RCC 7860 (cell line): ENCODE measurements around the gene AGER.
"Not testable (repeated sequence)": the region's sequence is repeated elsewhere in the genome, so short reads cannot be mapped to it uniquely, and the experiment has no call there.

Experiments
- DNase-seq: peaks from one replicate; pipeline ENCODE4 v3.0.0-alpha.2; 2015; ENCODE audit warnings: low spot score
- FAIRE-seq: peaks from 2 replicates; lab custom pipeline; 2012; peaks lifted over from hg19 to GRCh38; lab: Jason Lieb, UNC

The AGER gene

DNA sequence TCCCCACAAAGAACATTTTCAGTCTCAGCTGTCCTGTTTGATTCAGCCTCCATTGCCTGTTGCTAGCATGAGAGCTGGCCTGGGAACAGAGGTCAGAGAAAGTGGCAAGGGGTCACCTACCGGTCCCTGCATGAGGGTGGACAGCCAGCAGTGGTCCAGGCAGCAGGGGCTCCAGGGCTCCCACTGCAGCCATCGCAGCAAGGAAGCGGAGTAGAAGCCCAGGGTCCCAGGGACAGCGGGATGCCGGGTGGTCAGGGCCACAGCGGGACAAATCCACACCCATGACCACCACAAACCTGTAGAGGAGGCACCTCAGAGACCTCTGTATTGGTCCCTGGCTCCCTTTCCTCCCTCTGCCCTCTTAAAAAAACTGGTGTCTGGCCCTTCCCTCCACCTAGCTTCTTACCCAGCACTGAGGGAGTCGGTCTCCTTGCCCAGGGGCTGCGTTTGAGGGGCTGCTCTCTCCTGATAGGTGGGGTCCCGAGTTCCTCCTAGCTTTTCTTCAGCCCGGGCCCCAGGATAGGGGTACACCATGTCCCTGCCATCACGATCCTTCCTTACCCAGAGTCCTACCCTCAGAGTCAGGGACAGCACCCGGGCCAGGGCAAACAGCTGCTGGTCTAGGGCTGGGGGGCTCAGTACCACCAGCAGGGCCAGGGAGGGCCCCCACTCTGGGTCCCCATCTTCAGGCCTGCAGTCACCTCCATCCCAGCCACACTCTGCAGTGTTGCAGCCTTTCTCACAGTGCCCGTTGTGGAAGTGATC lies 16.8 kb upstream of the AGER start:
- DNase-seq, result no peak
- no peak for FAIRE-seq

DNA sequence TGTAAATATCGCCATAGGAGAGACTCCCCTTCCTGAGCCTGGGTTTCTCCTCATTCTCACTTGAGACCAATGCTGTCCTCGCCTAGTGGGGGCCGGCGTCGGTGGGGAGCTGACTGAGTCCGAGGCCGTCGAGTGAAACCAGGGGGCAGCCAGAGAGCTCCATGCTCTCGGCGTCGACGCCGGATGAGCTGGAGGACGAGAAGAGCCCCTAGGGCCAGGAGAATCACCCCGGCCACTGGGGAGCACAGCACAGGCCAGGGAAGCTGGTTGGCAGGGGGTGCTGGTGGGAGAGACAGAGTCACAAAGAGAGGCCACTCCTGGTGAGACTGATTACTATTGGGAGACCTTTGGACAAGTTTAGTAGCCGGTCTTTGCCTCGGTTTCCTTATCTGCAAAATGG lies 14.8 kb upstream of the AGER start:
- DNase-seq (no peak), FAIRE-seq (no peak)

DNA sequence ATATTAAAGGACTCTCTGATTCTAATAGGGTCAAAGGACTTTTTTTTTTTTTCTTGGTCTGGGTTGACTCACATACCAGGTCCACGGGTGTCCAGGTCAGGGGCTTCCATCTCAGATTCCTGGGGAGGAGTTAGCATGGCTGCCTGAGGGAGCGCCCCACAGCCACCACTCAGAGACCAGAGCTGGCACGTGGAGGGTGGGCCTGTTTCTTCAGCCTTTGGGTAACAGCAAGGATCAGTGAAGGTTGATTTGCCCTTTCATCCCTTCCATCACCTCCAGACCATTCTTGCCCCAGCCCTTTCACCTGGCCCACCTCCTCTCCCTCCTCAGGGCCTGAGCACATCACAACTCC lies 14.3 kb upstream of the AGER start:
- no peak for DNase-seq
- FAIRE-seq, result no peak

DNA sequence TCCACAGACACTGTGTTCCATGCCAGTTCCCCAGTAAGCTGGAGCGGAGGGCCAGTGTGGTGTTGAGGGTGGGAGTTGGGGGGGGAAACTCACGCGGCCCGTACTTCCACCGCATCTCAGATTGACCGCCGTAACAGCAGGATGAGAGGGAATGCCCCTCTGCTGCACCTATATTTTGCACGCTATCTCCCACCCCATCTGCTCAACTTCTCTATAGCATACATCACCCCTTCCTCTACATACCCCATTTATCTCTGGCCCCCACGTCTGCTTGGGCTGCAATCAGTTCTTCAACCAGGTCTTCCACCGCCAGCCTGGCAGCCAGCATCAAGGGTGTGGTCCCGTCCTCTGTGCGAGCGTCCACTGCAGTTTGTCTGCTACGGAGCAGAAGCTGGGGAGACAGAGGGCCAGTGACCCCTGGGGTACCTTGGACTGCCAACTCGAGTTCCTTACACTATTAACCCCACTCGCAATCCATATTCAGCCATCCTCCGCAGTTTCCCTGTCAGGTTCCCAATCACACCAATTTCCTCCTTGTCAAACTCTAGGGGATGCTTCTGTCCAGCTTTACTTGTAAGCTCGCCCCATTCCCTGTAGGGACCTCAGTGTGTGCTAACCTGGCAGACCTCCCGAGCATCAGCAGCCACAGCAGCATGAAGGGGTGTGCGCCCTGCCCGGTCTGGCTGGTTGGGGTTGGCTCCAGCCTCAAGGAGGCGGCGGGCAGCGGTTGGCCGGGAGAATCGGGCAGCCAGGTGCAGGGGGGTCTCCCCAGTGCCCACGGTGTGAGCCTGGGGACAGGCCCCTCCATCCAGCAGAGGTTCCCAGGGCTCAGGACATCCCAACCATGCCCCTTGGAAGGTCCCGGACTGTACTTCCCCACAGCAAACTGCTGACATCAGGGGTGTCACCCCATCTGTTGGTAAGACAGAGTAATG lies 12.9 kb upstream of the AGER start:
- DNase-seq (no peak), FAIRE-seq (no peak)

DNA sequence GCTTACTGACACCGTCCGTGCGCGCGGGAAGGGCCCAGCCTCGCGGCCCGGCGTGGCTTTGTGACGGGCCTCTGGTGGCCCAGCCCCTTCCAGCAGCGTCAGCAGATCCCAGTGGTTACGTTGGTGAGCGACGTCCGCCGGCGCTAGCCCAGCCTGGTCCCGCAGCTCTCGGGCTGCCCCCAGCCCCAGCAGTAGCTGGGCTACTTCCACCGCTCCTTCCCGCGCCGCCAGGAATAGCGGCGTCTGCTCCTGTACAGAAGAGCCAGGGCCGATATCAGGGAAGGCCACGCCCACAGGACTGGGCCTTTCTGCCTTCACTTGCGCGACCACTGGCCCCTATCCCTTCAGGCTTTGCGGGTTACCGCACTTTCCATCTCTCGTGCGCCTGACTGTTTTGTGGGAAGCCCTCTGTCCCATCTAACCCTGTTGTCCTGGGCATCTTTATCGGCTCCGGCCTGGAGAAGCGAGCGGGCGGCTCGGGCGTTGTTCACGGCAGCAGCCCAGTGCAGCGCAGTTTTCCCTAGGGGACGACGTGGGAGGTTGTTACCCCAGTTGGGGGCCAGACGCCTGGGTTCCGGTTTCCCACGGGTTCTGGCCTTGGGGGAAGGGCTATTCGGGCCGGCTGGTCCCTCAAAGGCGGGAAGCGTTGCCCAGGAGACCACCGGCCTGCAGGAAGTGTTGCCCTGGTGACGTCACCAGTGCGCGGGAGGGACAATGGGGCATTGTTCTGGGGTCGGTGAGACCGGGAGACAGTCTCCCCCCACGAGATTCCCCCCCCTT lies 12.0 kb upstream of the AGER start:
- no peak for FAIRE-seq
- DNase-seq, result peak; percentile 52

DNA sequence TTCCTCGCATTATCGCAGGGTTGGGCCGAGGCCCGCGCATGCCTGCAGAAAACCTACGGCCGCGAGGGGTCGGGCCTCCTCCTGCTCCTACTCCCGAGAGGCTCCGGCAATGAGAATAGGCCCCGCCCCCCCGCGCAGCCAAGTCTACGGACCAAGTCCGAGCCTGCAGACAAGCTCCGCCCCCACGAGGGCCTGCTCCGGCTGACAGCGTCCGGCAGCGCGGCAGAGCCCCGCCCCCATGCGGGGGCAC lies 11.5 kb upstream of the AGER start:
- FAIRE-seq, result peak; percentile 80
- DNase-seq, result peak; percentile 97

DNA sequence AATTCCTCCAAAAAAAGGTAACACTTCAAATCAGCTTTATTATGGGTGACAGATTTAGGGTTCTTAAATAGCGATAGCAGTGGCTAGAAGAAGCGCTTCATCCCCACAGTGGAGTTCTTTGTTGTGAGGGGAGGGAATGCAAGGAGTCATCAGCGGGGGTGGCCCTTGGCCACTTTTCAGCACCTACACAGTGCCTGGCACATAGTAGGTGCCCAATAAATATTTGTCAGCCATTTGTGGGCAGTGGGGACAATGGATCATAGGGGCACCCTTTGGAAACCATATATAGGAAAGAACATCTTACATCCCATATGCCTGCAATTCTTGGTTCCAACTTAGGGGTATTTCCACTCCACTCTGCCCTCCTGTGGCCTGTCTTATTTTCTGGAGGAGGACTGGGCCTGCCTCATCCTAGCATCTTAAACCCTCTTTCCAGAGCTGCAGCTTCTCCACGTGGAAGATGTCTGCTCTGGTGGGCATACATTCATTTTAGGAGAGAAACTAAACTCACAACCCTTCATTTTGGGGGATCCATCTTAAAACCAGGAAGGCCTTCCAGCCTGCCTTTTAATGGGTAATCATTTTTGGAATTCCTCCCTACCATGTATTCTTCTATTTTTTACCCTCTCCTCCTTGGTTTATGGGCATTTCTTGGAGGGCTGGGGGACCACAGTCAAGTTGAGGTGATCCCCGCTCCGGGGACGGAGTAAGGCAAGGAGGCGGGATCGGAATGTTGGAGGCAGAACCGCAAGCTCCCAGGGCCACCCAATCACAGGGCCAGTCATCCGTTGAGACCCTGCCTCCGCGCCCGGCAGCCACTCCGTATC lies 11.0 kb upstream of the AGER start:
- FAIRE-seq (no peak), DNase-seq (peak; percentile 41)

DNA sequence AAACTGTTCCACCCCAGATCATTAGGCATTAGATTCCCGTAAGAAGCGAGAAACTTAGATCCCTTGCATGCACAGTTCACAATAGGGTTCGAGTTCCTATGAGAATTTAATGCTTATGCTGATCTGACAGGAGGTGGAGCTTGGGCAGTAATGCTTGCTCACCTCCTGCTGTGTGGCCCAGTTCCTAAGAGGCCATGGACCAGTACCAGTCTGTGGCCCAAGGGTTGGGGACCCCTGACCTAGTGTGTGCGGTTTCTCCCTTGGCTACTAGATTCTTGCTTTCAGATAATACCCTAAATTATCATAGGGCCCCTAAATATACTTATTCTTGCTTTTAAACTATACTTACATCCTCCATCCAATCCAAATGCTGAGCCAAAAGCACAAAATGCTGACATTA lies 10.3 kb upstream of the AGER start:
- FAIRE-seq, result no peak

DNA sequence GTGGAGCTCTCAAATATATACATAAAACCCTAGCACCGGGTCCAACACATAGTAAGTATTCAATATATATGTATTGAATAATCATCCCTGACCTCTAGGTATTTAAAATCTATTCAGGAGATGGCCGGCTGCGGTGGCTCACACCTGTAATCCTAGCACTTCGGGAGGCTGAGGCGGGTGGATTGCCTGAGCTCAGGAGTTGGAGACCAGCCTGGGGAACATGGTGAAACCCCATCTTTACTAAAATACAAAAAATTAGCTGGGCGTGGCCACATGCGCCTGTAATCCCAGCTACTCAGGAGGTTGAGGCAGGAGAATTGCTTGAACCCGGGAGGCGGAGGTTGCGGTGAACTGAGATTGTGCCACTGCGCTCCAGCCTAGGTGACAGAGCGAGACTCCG lies 9.0 kb upstream of the AGER start:
- not testable (repeated sequence) for DNase-seq, FAIRE-seq

More for the DNA sequence above, 10.3 kb upstream of the AGER start:
- no peak for DNase-seq

DNA sequence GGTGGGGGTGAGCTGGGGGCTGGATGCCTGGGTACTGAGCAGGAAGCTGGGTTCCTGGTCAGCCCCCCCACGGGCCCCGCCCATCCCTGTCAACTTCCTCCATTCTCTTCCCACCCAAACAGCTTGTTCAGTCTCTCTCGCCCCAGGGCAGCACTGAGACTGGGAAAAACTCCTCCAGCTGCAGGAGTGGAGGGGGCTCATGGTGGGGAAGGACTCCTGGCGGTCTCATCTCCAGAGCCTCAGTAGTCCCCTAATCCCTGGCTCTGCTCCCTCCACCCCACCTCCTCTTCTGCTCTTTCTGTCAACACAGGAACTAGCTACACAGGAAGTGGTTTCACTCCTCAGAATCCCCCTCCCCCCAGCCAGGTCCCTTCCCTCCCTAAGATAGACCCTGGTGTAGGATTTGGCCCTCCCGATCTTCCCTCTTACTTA lies 8.6 kb upstream of the AGER start, which contains the start of gene GPSM3:
GPSM3 (minus strand) TSS at position 36 of the 432 bp plus-strand sequence. CDS start 130 bp downstream, outside the sequence.
- FAIRE-seq (no peak), DNase-seq (no peak)

DNA sequence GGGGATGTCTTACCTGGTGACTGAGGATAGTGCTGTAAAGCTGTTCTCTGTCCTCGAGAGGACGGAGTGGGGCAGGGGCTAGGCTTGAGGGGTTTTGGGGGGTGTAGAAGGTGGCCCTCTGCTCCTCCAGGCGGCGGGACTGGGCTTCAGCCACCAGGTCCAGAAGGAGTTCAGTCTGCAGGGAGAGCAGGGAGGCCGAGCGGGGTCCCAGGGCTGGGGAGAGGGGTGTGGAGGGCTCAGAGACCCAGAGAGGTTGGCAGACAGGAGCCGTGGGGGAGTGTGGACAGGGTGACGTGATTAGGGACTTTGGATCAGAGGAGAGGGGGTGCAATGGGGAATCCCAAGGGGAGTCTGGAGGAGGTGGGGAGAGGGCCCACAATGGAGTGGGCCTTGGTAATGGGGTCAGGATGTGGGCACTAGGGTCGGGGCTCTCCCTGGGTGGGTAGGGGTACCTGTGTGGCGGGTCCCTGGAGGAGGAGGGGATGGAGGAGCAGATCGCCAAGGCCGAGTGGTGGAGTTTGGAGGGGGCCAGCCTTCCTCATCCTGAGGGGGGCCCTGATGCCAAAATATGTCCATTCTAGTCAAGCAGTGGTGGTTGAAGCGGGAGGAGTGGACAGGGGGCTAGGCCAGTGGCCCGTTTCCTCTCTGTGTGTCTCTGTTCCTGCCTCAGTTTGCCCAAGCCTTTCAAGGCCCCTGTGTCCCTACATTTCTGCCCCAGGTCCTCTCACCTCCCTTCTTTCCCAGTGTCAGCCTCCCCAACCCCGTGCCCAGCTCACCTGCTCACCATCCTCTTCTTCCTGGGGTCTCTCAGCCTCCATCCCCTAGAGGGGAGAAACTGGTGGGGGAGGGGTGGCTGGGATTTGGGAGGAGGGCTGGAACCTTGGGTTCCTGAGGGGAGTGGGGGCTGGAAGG lies 7.9 kb upstream of the AGER start:
- DNase-seq, result no peak
- FAIRE-seq, result no peak

DNA sequence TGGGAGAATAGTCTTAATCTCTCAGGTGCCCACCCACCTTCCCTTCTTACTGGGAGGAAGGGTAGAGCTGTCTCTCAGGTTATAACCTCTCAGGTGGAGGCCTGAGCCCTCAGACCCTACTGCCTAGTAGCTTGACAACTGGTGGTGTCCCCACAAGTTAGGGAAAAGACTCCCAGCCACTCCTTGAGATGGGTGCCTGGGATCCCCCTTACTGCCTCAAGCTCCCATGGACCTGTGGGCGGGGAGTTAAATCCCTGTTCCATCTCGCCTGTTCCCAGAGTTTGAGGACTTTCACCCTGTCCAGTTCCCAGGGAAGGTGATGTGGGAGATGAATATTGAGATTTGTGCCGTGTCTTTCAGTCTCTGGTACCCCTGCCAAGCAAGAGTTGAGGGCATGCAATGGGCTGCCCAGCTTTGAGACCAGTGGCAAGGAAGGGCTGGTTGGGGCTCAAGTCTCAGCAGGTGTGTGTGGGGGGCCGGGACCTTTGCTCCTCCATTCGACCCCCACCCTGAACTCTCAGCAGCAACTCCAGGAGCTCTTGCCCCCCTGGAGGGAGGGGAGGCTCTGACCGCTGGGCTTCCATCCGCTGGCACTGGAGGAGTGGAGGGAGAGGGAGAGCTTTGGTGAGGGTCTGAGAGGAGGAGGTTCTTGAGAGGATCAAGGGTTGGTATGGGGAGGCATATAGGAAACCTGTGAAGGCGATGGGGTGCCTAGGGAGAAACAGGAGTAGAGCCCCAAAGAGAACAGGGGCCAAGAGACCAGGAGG lies 7.0 kb upstream of the AGER start:
- FAIRE-seq, result no peak
- no peak for DNase-seq

DNA sequence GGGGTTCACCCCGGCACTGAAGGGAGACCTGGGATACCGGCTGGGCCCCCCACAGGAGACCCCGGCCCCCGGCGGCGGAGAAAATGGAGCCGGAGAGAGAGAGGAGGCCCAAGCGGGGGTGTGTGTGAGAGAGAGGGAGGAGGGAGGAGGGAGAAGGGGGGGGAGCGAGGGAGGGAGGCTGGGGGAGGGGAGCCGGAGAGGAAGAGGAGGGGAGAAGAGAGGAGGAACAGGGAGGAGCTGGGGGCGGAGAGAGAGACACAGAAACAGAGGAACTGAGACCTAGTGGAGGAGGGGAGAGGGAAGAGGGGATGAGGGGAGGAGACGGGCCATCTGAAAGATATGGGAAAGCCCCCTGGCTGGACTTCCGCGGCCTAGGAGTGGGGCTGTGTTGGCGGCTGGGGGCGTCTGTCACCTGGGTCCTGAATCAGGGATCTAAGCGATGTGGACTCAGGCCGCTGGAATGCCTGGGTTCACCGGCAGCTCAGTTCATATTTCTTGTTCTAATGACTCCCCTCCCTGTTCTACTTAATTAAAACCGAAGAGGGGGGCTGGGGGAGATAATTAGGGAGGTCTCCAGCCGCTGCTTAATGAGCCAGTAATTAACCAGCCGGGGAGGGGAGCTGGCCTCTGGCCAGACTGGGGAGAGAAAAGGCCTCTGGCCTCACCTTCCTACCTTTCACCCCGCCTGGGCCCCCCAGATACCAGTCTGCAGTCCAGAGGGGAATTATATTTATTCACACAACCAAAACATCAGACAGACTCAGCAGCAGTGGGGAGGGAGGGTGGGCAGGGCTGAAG lies 6.2 kb upstream of the AGER start, which contains the start of gene PBX2:
PBX2 (minus strand) TSS at position 149 of the 798 bp plus-strand sequence. CDS start 287 bp downstream, outside the sequence.
- FAIRE-seq (no peak), DNase-seq (peak; percentile 69)

DNA sequence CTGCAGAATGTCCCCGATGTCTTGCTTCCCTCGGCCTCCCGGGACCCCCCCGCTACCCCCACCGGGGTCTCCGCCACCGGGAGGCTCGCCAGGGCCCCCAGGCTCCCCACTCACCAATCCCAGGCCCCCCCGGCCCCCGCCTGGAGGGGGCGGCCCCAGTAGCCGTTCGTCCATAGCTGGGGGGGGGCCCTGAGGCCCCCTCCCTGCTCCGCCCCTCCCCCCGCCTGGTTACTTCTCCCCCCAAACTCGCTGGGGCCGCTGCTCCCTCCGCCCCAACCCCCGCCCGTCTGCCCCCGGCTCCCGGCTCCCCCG lies 5.6 kb upstream of the AGER start:
- no peak for DNase-seq
- FAIRE-seq, result no peak

DNA sequence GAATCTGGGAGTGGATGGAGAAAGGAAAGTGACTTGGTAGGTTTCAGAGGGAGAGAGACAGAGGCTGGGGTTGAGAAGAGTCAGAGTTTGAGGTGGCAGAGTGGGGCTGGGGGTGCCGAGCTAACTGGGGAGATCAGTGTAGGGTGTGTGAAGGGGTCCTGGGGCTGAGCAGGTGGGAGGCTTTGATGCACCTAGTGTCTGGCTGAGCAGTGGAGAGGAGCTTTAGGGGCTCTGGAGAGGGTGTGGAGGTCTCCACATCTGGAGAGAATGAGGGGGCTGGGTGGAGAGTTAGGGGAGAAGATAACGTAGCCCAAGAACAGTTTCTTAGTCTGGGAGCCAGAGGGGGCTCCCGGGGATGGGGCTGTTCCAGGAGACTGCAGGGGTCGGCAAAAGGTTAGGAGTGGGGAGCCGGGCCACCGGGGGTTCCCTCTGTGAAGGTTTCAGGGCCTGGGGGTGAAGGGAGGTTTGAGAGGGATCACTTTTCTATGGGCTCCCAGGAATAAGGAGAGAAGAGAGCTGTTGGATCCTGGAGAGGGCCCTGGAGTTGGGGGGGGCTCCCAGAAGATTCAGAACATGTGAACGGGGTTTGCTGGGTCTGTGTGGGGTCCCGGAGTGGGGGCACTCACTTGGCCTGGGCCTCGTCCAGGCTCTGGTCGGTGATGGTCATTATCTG lies 5.2 kb upstream of the AGER start:
- DNase-seq (no peak), FAIRE-seq (no peak)

DNA sequence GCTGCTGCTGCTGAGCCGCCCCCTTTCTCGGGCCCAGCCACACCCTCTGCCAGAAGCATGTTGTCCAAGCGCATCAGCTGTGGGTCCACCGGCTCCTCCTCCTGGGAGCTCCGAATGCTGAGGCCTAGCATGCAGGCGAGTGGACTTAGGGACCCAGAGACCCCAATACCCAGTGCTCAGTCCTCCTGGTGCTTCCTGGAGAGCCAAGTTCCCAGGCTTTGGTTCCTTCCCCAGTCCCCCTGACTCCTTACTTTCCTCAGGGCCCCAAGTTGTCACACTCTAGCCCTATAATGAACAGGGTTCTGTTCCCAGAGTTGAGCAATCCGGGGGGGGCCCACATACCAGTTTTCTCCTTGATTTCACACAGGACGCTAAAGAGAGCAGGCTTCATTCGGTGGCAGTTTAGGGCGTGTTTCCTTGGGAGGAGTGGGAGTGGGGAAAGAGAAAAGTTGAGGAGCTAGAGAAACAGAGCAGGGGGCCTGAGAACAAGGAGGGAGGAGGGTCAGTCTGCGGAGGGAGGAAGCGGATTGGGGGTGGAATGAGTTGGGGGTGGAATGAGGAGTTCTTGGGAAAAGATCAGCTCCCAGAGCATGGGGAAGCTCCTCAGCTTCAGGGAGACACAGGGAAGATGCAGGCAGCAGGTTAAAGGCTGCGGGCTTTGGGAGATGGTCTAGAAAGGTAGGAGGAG lies 4.5 kb upstream of the AGER start:
- FAIRE-seq (no peak), DNase-seq (no peak)
